ENCODE results near the gene HOXA7.

Gene HOXA7

DNA sequence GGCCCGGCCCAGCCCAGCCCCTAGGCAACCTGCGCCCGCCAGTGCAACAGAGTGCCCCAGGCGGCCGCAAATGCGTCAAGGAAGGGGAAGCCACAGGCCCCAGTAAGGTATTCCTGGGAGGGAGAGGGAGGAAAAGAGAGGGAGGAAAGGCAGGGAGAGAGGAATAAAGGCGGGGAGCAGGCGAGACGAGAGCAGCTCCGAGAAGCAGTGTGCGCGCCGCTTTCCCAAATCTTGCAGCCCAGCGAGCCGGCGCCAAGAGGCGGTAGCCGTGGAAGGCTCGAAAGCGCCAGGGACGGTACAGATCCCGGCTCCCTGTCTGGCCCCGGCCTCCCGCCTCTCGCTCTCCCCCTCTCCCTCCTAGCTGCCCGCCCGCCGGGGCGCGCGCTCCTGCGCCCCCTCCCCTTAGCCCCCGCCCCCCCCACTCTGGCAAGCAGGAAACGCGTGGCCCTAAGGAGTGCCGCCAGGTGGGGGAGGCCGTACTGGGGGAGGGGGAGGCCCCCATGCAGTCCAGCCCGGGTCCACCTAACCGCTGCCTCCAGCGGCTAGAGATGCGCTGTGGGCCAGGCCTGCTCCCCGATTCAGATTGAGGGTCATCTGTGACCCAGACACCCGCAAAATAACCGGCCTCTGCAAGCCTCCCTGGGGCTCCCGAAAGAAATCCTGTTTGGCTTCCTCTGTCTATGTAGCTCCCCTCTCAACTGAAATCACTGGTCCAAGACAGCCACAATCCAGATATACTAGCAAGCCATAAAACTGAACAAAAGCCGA is 13.4 kb upstream of the HOXA7 start:
- DNase-seq: no peak

- DNase-seq: peak; percentile 39
These were observed 11.9 kb upstream of the HOXA7 start for GRCh38 chr7:27168265-27168947.

- DNase-seq: no peak
These were observed 11.4 kb upstream of the HOXA7 start for GRCh38 chr7:27167916-27168264.

- no peak for DNase-seq
These were observed 10.3 kb upstream of the HOXA7 start for GRCh38 chr7:27166531-27167505.

DNA sequence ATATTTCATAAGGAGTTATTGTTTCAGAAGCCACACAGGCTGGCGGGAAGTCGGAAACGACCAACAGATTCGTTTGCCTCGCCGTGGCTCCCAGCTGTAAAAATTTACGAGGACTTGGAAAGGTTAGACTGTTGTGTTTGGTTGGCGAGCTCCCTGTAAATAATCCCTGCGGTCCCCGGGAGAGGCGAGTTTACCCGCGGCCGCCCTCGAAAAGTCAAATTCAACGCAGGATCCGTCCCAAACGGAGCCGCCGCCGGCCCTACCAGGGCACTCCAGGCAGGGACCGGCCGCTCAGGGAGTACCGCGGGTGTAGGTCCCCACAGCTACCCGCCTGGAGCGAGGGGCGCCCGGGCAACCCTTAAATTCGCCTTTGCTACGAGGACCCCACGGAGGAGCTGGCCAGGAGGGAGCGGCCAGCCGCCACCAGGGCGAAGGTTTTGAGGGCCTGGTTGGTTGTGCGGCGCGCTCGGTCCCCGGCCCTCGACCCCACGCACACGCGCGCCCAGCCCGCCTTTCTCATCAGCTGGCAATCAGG is 9.6 kb upstream of the HOXA7 start:
- DNase-seq: no peak

DNA sequence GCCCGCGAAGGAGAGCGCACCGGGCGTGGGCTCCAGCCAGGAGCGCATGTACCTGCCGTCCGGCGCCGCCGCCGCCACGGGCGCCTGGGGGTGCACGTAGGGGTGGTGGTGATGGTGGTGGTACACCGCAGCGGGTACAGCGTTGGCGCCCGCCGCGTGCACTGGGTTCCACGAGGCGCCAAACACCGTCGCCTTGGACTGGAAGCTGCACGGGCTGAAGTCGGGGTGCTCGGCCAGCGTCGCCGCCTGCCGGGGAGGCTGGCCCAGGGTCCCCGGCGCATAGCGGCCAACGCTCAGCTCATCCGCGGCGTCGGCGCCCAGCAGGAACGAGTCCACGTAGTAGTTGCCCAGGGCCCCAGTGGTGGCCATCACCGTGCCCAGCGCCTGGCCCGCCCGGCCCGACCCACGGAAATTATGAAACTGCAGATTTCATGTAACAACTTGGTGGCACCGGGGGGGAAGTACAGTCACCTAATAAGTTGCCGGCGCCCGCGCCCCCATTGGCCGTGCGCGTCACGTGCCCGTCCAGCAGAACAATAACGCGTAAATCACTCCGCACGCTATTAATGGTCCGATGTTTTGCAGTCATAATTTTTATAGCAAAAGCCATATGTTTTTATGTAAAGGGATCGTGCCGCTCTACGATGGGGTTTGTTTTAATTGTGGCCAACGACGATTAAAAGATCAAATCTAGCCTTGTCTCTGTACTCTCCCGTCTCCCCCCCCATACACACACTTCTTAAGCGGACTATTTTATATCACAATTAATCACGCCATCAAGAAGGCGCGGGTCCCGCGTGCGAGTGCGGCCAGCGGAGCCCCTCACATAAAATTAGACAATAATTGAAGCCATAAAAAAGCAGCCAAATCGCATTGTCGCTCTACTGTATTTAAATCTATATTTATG is 8.9 kb upstream of the HOXA7 start, which contains the start of gene HOXA9:
Gene HOXA9, minus strand, starts transcription at position 449 of the 907 bp plus-strand sequence. Its CDS starts 80 bp downstream, at position 369.
- DNase-seq: no peak

GRCh38 chr7:27164367-27165088 is 8.1 kb upstream of the HOXA7 start:
- DNase-seq: no peak

DNA sequence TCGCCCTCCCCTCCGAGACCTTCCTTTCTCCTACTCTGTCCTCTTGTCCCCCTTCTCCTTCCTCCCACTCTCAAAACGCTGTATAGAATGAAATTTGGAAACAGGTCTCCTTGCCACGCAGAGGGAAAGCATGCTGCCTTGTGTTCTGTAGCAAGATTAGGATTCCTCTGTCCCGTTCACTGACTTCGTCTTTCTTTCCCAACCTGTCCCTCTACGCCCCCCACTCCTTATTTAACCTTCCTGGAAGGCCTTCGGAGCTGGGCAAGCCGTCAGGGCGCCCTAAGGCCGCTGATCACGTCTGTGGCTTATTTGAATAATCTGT is 7.5 kb upstream of the HOXA7 start:
- no peak for DNase-seq

- DNase-seq: no peak
These were observed 7.0 kb upstream of the HOXA7 start for GRCh38 chr7:27163288-27164044.

- no peak for DNase-seq
These were observed 6.2 kb upstream of the HOXA7 start for GRCh38 chr7:27162561-27163287.

DNA sequence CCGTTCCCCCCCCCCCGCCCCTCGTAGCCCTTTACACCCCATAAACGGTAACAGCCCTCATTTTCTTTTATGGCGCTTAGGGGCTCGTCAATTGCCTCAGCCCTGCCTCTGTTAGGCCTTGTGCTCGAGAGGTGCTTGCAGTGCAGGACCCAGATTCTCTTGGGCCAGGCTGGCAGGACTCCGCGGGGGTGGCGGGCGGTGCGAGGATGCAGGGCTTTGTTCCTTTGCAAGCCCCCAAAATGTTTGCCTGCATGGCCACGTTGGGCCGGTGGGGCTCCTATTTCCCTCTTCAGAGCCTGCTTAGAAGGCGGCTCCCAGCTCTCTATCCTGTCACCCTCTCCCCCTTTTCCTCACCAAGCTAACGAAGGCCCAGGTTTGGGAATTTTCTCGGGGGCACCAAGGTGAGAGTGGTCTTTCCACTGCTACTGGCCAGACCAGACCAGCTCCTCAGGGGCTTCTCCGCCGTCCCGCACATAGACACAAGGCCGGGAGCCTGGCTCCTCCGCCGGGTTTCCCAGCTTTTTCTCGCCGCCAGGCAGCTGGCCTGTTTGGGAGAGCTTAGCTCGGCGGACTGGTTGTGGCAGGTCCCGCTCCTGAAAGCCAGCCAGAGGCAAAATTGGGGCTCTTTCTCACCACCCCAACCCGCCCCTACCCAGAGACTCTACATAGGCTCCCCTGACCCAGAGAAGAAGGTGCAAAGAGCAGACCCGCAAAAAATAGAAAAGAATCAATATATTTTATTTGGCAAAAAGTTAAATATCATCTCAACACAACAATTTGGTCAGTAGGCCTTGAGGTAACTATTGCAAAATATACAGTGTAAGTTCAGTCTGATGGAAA is 5.5 kb upstream of the HOXA7 start:
- DNase-seq: no peak

DNA sequence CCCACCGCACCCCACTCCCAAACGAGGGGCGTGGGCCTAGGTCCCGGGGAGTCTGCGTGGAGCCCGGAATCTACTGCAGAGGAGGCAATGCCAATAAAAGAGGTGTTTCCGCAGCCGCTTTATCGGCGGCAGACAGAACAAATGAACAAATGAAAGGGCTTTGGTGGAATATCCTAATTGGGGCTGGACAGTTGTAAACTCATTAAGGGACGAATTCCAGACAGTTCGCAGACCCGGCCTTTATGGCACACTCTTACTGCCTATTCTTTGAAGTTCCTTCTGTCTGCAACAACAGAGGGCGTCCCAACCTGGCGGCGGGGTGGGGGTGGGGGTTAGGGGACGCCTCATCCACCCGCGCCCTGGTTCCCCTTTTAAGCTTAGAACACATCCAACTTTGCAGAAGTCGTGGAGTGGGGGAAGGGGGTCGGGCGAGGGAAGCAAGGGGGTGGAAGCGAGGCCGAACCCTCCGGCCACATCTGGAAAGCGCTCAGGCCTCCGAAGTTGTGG is 4.8 kb upstream of the HOXA7 start:
- DNase-seq: no peak

- DNase-seq: peak; percentile 83
These were observed 4.2 kb upstream of the HOXA7 start for GRCh38 chr7:27160546-27161213.

GRCh38 chr7:27160145-27160545 is 3.7 kb upstream of the HOXA7 start:
- no peak for DNase-seq

- DNase-seq: no peak
These were observed 3.0 kb upstream of the HOXA7 start for GRCh38 chr7:27159266-27160144.

GRCh38 chr7:27158436-27159265 is 2.2 kb upstream of the HOXA7 start:
- no peak for DNase-seq

Measured in activated CD4-positive, alpha-beta T cell treated with anti-CD3 and anti-CD28 coated beads, Interleukin-10, Interleukin-2, amounts not matched to agents 100 ng/mL and 50 ng/mL, durations not matched to agents 16 hours and 8 hours (primary cell).